ENCODE measurements around the gene IL16.
A peak's percentile ranks its signal among the peaks of the same experiment; 100 is the strongest.

The IL16 gene

GRCh38 chr15:81160312-81161159, 36.1 kb upstream of the IL16 start:
- Histone ChIP-seq H3K9me3 (no peaks in the 10 kb centered on the region), H3K4me1 (peaks cover 19% of the 10 kb centered on the region), H3K4me2 (peak overlapping the region; percentile 36; the same call in 1 of the 2 replicates), H3K4me3 (no peak overlapping the region), H3K27me3 (no peaks in the 10 kb centered on the region), H3K36me3 (no peaks in the 10 kb centered on the region), H3K27ac (no peak overlapping the region), H4K20me1 (no peaks in the 10 kb centered on the region), H3K9ac (no peak overlapping the region)
- TF ChIP-seq Cebpa-rat (IDR thresholded peaks at IDR 0.05), result no peak

- Histone ChIP-seq H3K4me1 (peaks cover 19% of the 10 kb centered on the region), H3K27ac (no peak overlapping the region), H3K27me3 (no peaks in the 10 kb centered on the region), H3K9me3 (no peaks in the 10 kb centered on the region), H3K4me3 (no peak overlapping the region), H3K9ac (no peak overlapping the region), H4K20me1 (no peaks in the 10 kb centered on the region), H3K36me3 (no peaks in the 10 kb centered on the region), H3K4me2 (peak overlapping the region; percentile 36)
- no peak for TF ChIP-seq Cebpa-rat (IDR thresholded peaks at IDR 0.05)
These were observed 35.5 kb upstream of the IL16 start for GRCh38 chr15:81161160-81161673.

GRCh38 chr15:81161851-81162250, 34.8 kb upstream of the IL16 start:
- Histone ChIP-seq H3K36me3 (no peaks in the 10 kb centered on the region), H3K4me3 (no peak overlapping the region), H3K9me3 (no peaks in the 10 kb centered on the region), H3K4me1 (peaks cover 19% of the 10 kb centered on the region), H3K9ac (no peak overlapping the region), H4K20me1 (no peaks in the 10 kb centered on the region), H3K27me3 (no peaks in the 10 kb centered on the region), H3K27ac (no peak overlapping the region), H3K4me2 (peak overlapping the region; percentile 36; the same call in 1 of the 2 replicates)
- no peak for TF ChIP-seq Cebpa-rat (IDR thresholded peaks at IDR 0.05)

- H3K9ac ChIP-seq, result no peak overlapping the region
- H3K27me3 ChIP-seq, result no peaks in the 10 kb centered on the region
- no peaks in the 10 kb centered on the region for H3K36me3 ChIP-seq
- H4K20me1 ChIP-seq, result no peaks in the 10 kb centered on the region
- no peak overlapping the region for H3K4me2 ChIP-seq
- no peak for TF ChIP-seq Cebpa-rat (IDR thresholded peaks at IDR 0.05)
- no peak overlapping the region for H3K4me3 ChIP-seq
- peaks cover 19% of the 10 kb centered on the region for H3K4me1 ChIP-seq
- no peak overlapping the region for H3K27ac ChIP-seq
- H3K9me3 ChIP-seq, result no peaks in the 10 kb centered on the region
These were observed 32.5 kb upstream of the IL16 start for GRCh38 chr15:81163961-81164800.

- Histone ChIP-seq H4K20me1 (no peaks in the 10 kb centered on the region), H3K27me3 (no peaks in the 10 kb centered on the region), H3K4me1 (peaks cover 15% of the 10 kb centered on the region), H3K36me3 (no peaks in the 10 kb centered on the region), H3K9ac (no peak overlapping the region), H3K4me2 (no peak overlapping the region), H3K9me3 (no peaks in the 10 kb centered on the region), H3K27ac (no peak overlapping the region), H3K4me3 (no peak overlapping the region)
- no peak for TF ChIP-seq Cebpa-rat (IDR thresholded peaks at IDR 0.05)
These were observed 31.1 kb upstream of the IL16 start for GRCh38 chr15:81165535-81165934.

GRCh38 chr15:81166636-81167305, 29.9 kb upstream of the IL16 start:
- no peaks in the 10 kb centered on the region for H3K36me3 ChIP-seq
- no peak for TF ChIP-seq Cebpa-rat (IDR thresholded peaks at IDR 0.05)
- H3K27ac ChIP-seq, result no peak overlapping the region

GRCh38 chr15:81168131-81168526, 28.6 kb upstream of the IL16 start:
- Histone ChIP-seq H3K27me3 (no peaks in the 10 kb centered on the region), H3K36me3 (no peaks in the 10 kb centered on the region), H3K27ac (no peak overlapping the region), H3K9me3 (no peaks in the 10 kb centered on the region), H3K4me2 (no peak overlapping the region), H4K20me1 (no peaks in the 10 kb centered on the region), H3K9ac (no peak overlapping the region), H3K4me3 (no peak overlapping the region), H3K4me1 (no peaks in the 10 kb centered on the region)
- TF ChIP-seq Cebpa-rat (IDR thresholded peaks at IDR 0.05), result no peak

More at GRCh38 chr15:81166636-81167305, 29.9 kb upstream of the IL16 start:
- Histone ChIP-seq H4K20me1 (no peaks in the 10 kb centered on the region), H3K4me2 (no peak overlapping the region), H3K9ac (no peak overlapping the region), H3K27me3 (no peaks in the 10 kb centered on the region), H3K9me3 (no peaks in the 10 kb centered on the region), H3K4me1 (peaks cover 3% of the 10 kb centered on the region), H3K4me3 (no peak overlapping the region)

GRCh38 chr15:81168644-81169043, 28.0 kb upstream of the IL16 start:
- Histone ChIP-seq H3K4me2 (no peak overlapping the region), H3K9me3 (no peaks in the 10 kb centered on the region), H3K4me3 (no peak overlapping the region), H3K9ac (no peak overlapping the region), H3K36me3 (no peaks in the 10 kb centered on the region), H3K4me1 (no peaks in the 10 kb centered on the region), H3K27me3 (no peaks in the 10 kb centered on the region), H4K20me1 (no peaks in the 10 kb centered on the region), H3K27ac (no peak overlapping the region)
- TF ChIP-seq Cebpa-rat (IDR thresholded peaks at IDR 0.05), result no peak

- Histone ChIP-seq H3K9ac (no peak overlapping the region), H3K4me1 (no peaks in the 10 kb centered on the region), H3K4me3 (no peak overlapping the region), H3K27ac (no peak overlapping the region), H3K9me3 (no peaks in the 10 kb centered on the region), H3K36me3 (no peaks in the 10 kb centered on the region), H3K4me2 (no peak overlapping the region), H3K27me3 (no peaks in the 10 kb centered on the region), H4K20me1 (no peaks in the 10 kb centered on the region)
- no peak for TF ChIP-seq Cebpa-rat (IDR thresholded peaks at IDR 0.05)
These were observed 26.2 kb upstream of the IL16 start for GRCh38 chr15:81170511-81170910.

All from BLaER1 (cell line).